ENCODE data around the gene SLC27A1. TPM values are rescaled to one million over a fixed set of nuclear protein-coding genes. Genes with fewer than 3 reads are reported as not detected.
A peak's percentile ranks its signal among the peaks of the same experiment; 100 is the strongest.

SLC27A1 gene
- polyA plus RNA-seq, 1 of the 3 experiments (the other 2 are of a cell fraction) = 15.0 TPM

DNA sequence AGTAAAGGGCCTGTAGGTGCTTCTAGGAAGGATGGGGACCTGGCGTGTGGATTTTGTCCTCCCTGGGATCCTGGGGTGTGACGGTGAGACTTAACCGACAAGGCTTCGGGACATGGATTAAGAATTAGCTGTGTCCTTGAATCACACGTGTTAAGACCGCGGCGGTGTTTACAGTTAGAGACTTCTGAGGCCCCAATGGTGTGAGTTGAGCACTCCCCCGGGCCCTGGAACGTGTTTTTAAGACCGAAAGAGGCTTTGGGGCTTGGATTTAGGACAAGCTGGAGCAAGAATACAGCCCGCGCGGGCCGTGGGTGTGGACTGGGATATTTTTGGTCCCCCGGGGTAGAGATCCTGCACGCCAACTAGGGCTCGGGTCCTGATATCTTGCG, 1.2 kb upstream of the SLC27A1 start:
- 26% methylated on average over 15 of the region's 19 CpGs for WGBS (ENCODE audit: low lambda C conversion rate)
- H3K79me2 ChIP-seq (ENCODE audit: insufficient read depth) = peaks cover 32% of the 10 kb centered on the region
- peak overlapping the region; percentile 65 to 72; a peak in 3 of 4 replicates for H3K27ac ChIP-seq (ENCODE audit: low read depth in 2 of 2, low read length in 1 of 2)

DNA sequence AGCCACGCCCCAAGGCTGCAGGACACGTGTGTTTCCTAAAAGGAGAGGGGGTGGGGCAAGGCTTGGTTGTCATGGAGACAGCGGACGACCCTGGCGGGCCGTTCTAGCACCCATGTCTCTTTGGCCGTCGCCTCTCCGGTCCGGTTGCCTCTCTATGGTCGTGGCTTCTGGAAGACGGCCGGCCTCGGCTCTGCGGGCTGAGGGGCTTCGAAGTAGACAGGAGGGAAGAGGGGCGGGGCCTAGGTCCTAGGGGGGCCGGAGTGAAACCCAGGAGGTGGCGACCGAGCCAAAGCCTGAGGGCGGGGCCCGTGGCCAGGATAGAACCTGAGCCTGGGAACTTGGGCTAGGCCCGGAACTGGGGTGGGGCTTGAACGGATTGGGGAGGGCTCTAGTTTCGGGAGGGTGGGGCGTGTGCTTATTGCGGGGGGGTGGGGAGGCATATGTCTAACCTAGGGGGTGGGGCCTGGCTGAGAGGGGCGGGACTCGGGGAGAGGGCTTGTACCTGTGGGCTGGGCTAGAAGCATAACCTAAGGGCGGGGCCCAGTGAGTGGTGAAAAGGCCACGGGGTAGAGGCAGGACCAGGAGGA, 750 bp upstream of the SLC27A1 start:
- Histone ChIP-seq H3K36me3 (replicated peaks in 1 of 2; ENCODE audit: control insufficient read depth in 1 of 2, insufficient read depth in 2 of 2, low read length in 1 of 2) (no peaks in the 10 kb centered on the region), H3F3A (replicated peaks; ENCODE audit: insufficient read depth) (peaks cover 3% of the 10 kb centered on the region), H3K4me3 (ENCODE audit: low read depth in 2 of 2, low read length in 1 of 2) (peak overlapping the region; percentile 67 to 72), H4K20me1 (ENCODE audit: insufficient read depth) (no peaks in the 10 kb centered on the region; the same call in 1 of the 2 replicates), H3K4me2 (peak overlapping the region; percentile 93), H3K79me2 (ENCODE audit: insufficient read depth) (peaks cover 34% of the 10 kb centered on the region), H3K9me3 (no peaks in the 10 kb centered on the region), H3K4me1 (ENCODE audit: control insufficient read depth in 1 of 2, insufficient read depth in 2 of 2, low read depth in 1 of 2, low read length in 1 of 2) (peaks cover 11 to 17% of the 10 kb centered on the region in 2 experiments; a peak in 3 of 4 replicates), H3K9ac (peak overlapping the region; percentile 70), H3K27ac (ENCODE audit: low read depth in 2 of 2, low read length in 1 of 2) (peak overlapping the region; percentile 72 to 80), H2AFZ (ENCODE audit: low read depth) (peak overlapping the region; percentile 90), H3K9me2 (no peaks in the 10 kb centered on the region), H3K27me3 (ENCODE audit: insufficient read depth) (no peaks in the 10 kb centered on the region)
- POLR2A ChIA-PET = interaction anchor here (0.6 to 0.9 kb wide), 2 partner anchors 42 to 50 kb away, joined by 4 read pairs; partner anchors contain the start of genes MVB12A and PGLS
- DNase-seq = peak; percentile 88
- WGBS (ENCODE audit: low lambda C conversion rate) = under 1% methylated on average over 28 of the region's 31 CpGs
- CTCF ChIA-PET = interaction anchor here (0.9 to 2.7 kb wide), 9 partner anchors 27 to 136 kb away, joined by 3 to 8 read pairs (median 5); partner anchors contain the start of gene PGLS
- TF ChIP-seq YY1 (IDR thresholded peaks at IDR 0.05; ENCODE audit: low read depth) (no peak), CTCF (IDR thresholded peaks at IDR 0.05) (no peak), PBX3 (IDR thresholded peaks at IDR 0.05) (no peak), FOXM1 (IDR thresholded peaks at IDR 0.05; ENCODE audit: low read depth) (no peak), TCF12 (IDR thresholded peaks at IDR 0.05) (no peak), RFX5 (IDR thresholded peaks at IDR 0.05; ENCODE audit: low read length) (no peak), FOSL2 (IDR thresholded peaks at IDR 0.05; ENCODE audit: borderline replicate concordance, low read depth) (no peak), NFIC (IDR thresholded peaks at IDR 0.05; ENCODE audit: borderline replicate concordance) (no peak), RXRA (IDR thresholded peaks at IDR 0.05; ENCODE audit: borderline replicate concordance, low read depth) (no peak), MXI1 (IDR thresholded peaks at IDR 0.05; ENCODE audit: low read depth, low read length) (peak; percentile 98), EP300 (IDR thresholded peaks at IDR 0.05; ENCODE audit: borderline replicate concordance in 1 of 2, low read depth in 1 of 2, low read length in 1 of 2) (no peak), ELF1 (IDR thresholded peaks at IDR 0.05) (no peak), USF1 (IDR thresholded peaks at IDR 0.05; ENCODE audit: borderline replicate concordance, low read depth) (peak; percentile 43; the same call in 1 of the 2 replicates), SMC3 (IDR thresholded peaks at IDR 0.05; ENCODE audit: low read depth, low read length) (no peak), JUND (IDR thresholded peaks at IDR 0.05) (no peak), IRF3 (IDR thresholded peaks at IDR 0.05; ENCODE audit: low read depth, low read length) (no peak), SIN3A (IDR thresholded peaks at IDR 0.05; ENCODE audit: borderline replicate concordance, low read depth, low read length) (no peak), GATA2 (CRISPR knock-in tag; IDR thresholded peaks at IDR 0.05) (no peak)
- TF ChIP-seq, protein P1, sequence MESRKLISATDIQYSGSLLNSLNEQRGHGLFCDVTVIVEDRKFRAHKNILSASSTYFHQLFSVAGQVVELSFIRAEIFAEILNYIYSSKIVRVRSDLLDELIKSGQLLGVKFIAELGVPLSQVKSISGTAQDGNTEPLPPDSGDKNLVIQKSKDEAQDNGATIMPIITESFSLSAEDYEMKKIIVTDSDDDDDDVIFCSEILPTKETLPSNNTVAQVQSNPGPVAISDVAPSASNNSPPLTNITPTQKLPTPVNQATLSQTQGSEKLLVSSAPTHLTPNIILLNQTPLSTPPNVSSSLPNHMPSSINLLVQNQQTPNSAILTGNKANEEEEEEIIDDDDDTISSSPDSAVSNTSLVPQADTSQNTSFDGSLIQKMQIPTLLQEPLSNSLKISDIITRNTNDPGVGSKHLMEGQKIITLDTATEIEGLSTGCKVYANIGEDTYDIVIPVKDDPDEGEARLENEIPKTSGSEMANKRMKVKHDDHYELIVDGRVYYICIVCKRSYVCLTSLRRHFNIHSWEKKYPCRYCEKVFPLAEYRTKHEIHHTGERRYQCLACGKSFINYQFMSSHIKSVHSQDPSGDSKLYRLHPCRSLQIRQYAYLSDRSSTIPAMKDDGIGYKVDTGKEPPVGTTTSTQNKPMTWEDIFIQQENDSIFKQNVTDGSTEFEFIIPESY (IDR thresholded peaks at IDR 0.05; ENCODE audit: borderline replicate concordance, low read depth) = no peak

More for the DNA sequence above, 1.2 kb upstream of the SLC27A1 start:
- TF ChIP-seq RCOR1 (IDR thresholded peaks at IDR 0.05; ENCODE audit: low read length) = no peak
- no peak for TF ChIP-seq RFX5 (IDR thresholded peaks at IDR 0.05; ENCODE audit: low read length)
- POLR2A ChIA-PET = interaction anchor here (0.5 to 0.9 kb wide), 2 partner anchors 42 to 45 kb away, joined by 3 to 4 read pairs; partner anchors contain the start of gene PGLS
- H3K9me2 ChIP-seq = no peaks in the 10 kb centered on the region
- no peaks in the 10 kb centered on the region for H3K36me3 ChIP-seq (replicated peaks in 1 of 2; ENCODE audit: control insufficient read depth in 1 of 2, insufficient read depth in 2 of 2, low read length in 1 of 2)
- no peak for DNase-seq
- H3K9ac ChIP-seq = peak overlapping the region; percentile 70; the same call in 1 of the 2 replicates
- peak overlapping the region; percentile 93 for H3K4me2 ChIP-seq
- peaks cover 3% of the 10 kb centered on the region for H3F3A ChIP-seq (replicated peaks; ENCODE audit: insufficient read depth)
- CTCF ChIA-PET = interaction anchor here (0.9 to 2.4 kb wide), 7 partner anchors 16 to 135 kb away, joined by 3 to 9 read pairs (median 3); partner anchors contain the start of gene TMEM221
- no peaks in the 10 kb centered on the region for H3K9me3 ChIP-seq
- no peaks in the 10 kb centered on the region; the same call in 1 of the 2 replicates for H4K20me1 ChIP-seq (ENCODE audit: insufficient read depth)
- H3K27me3 ChIP-seq (ENCODE audit: insufficient read depth) = no peaks in the 10 kb centered on the region
- H3K4me1 ChIP-seq (ENCODE audit: control insufficient read depth in 1 of 2, insufficient read depth in 2 of 2, low read depth in 1 of 2, low read length in 1 of 2) = peaks cover 11 to 17% of the 10 kb centered on the region in 2 experiments; a peak in 3 of 4 replicates
- H2AFZ ChIP-seq (ENCODE audit: low read depth) = peak overlapping the region; percentile 90
- peak overlapping the region; percentile 64 to 67 for H3K4me3 ChIP-seq (ENCODE audit: low read depth in 2 of 2, low read length in 1 of 2)
